ENCODE measurements around the gene EFNA3. TPM values are rescaled to one million over a fixed set of nuclear protein-coding genes. Genes with fewer than 3 reads are reported as not detected.

The EFNA3 gene
- total and polyA plus RNA-seq, 2 donors (not counting 3 experiments of a cell fraction or from before 2014, with no cell fraction given): 2.2 to 2.5 TPM

GRCh38 chr1:155131285-155131684 lies 52.6 kb downstream of the EFNA3 start:
- no peaks in the 10 kb centered on the region for H3K9me3 ChIP-seq (replicated peaks; ENCODE audit: control insufficient read depth, insufficient read depth, low read length)
- peaks cover 29% of the 10 kb centered on the region for H3K79me2 ChIP-seq (ENCODE audit: control insufficient read depth, insufficient read depth, low read length)
- no peaks in the 10 kb centered on the region for H4K20me1 ChIP-seq (replicated peaks; ENCODE audit: control insufficient read depth, extremely low read depth, insufficient read depth, low read length)
- H2AFZ ChIP-seq (ENCODE audit: low read depth, low read length): no peak overlapping the region
- BruUV-seq (replicated peaks): no TSS peak
- DNase-seq (ENCODE audit: low read depth, low spot score) (no peak), FAIRE-seq (no peak)
- ChIA-PET POLR2A (no interaction called here), CTCF (interaction anchor here (1.5 to 15.5 kb wide), 4 partner anchors 36 to 46 kb away, joined by 9 to 204 read pairs (median 55); partner anchors contain the start of genes KRTCAP2 and TRIM46)
- TF ChIP-seq MAX (IDR thresholded peaks at IDR 0.05; ENCODE audit: insufficient read depth, insufficient read length): no peak
- TF ChIP-seq EZH2 (IDR thresholded peaks at IDR 0.05; ENCODE audit: borderline replicate concordance, low read depth, low read length, severe bottlenecking): no peak
- TF ChIP-seq POLR2AphosphoS5 (IDR thresholded peaks at IDR 0.05; ENCODE audit: insufficient read depth, low read depth, low read length): no peak
- no peak for TF ChIP-seq FOS (IDR thresholded peaks at IDR 0.05; ENCODE audit: borderline replicate concordance, insufficient read depth, low read length)
- TF ChIP-seq, protein P1, sequence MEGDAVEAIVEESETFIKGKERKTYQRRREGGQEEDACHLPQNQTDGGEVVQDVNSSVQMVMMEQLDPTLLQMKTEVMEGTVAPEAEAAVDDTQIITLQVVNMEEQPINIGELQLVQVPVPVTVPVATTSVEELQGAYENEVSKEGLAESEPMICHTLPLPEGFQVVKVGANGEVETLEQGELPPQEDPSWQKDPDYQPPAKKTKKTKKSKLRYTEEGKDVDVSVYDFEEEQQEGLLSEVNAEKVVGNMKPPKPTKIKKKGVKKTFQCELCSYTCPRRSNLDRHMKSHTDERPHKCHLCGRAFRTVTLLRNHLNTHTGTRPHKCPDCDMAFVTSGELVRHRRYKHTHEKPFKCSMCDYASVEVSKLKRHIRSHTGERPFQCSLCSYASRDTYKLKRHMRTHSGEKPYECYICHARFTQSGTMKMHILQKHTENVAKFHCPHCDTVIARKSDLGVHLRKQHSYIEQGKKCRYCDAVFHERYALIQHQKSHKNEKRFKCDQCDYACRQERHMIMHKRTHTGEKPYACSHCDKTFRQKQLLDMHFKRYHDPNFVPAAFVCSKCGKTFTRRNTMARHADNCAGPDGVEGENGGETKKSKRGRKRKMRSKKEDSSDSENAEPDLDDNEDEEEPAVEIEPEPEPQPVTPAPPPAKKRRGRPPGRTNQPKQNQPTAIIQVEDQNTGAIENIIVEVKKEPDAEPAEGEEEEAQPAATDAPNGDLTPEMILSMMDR (IDR thresholded peaks at IDR 0.05; ENCODE audit: extremely low read depth in 1 of 2, insufficient read depth in 1 of 2, low read depth in 1 of 2, low read length in 2 of 2): no peak
- no peak for TF ChIP-seq GATA2 (IDR thresholded peaks at IDR 0.05; ENCODE audit: insufficient read depth, insufficient read length, low read depth, low read length)
- no peak for TF ChIP-seq POLR2A (IDR thresholded peaks at IDR 0.05; ENCODE audit: low read depth, low read length)
- no peak for TF ChIP-seq JUN (IDR thresholded peaks at IDR 0.05; ENCODE audit: borderline replicate concordance, insufficient read depth, insufficient read length, low read depth)
- TF ChIP-seq MYC (IDR thresholded peaks at IDR 0.05; ENCODE audit: low read depth, low read length): no peak
- peak overlapping the region in 2 of 3 experiments; percentile 91 to 95 for H3K4me3 ChIP-seq (replicated peaks in 1 of 3; ENCODE audit: insufficient read depth in 1 of 3, low read depth in 1 of 3, low read length in 3 of 3)
- peaks cover 22 to 33% of the 10 kb centered on the region in 2 experiments for H3K36me3 ChIP-seq (ENCODE audit: control insufficient read depth in 2 of 2, extremely low read depth in 1 of 2, insufficient read depth in 2 of 2, low read length in 2 of 2)
- no peaks in the 10 kb centered on the region for H3K27me3 ChIP-seq (ENCODE audit: control insufficient read depth in 2 of 2, insufficient read depth in 2 of 2, low read length in 2 of 2)
- no peak overlapping the region for H3K9ac ChIP-seq (replicated peaks; ENCODE audit: extremely low read depth, insufficient read depth, low read length)
- H3K4me1 ChIP-seq (ENCODE audit: control insufficient read depth, extremely low read depth, insufficient read depth, low read length): peaks cover 52% of the 10 kb centered on the region
- H3K4me2 ChIP-seq (ENCODE audit: insufficient read depth, low read length): no peak overlapping the region
- intact Hi-C loops (cut with micrococcal nuclease) (no loop called here), dilution Hi-C loops (cut with MboI; ENCODE audit: extremely low pct_ligation_motif_present, low sequenced_read_pairs) (no loop called here)
- no peaks in the 10 kb centered on the region for H3K9me1 ChIP-seq (replicated peaks; ENCODE audit: control insufficient read depth, extremely low read depth, insufficient read depth, low read length)
- H3K27ac ChIP-seq (ENCODE audit: insufficient read depth, low read depth, low read length): no peak overlapping the region

Data from endothelial cell of umbilical vein (primary cell).